Fibroblast of pulmonary artery (primary cell): Measurements from ENCODE around the gene PIEZO2.
A peak's percentile ranks its signal among the peaks of the same experiment; 100 is the strongest.

Experiments
- DNase-seq: peaks from one replicate; pipeline ENCODE4 v3.0.0-alpha.2; 2010; ENCODE audit warnings: low read depth
- H3K4me3 ChIP-seq: replicated peaks from 2 replicates; pipeline ENCODE4 v1.5.1; 2011; ENCODE audit warnings: low read depth, mild to moderate bottlenecking, control low read depth, low read length, moderate library complexity
- TF ChIP-seq, protein P1 (sequence below): IDR thresholded peaks from 2 replicates; pipeline ENCODE4 v1.5.1; 2011; ENCODE audit warnings: mild to moderate bottlenecking, control low read depth, low read length, inconsistent platforms; ENCODE audit errors: missing control alignments

Gene PIEZO2

DNA sequence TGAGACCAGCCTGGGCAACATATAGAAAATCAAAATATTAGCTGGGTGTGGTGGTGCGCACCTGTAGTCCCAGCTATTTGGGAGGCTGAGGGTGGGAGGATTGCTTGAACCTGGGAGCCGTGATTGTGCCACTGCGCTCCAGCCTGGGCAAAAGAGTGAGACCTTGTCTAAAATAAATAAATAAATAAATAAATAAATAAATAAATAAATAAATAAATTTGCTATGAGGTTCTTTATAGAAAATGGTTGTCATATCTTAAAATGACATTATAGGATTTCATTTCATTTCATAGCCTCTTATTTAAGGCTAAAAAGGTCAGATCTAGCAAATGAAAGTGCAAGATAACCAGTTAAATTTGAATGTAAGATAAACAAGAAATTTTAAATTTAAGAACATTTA lies 430.6 kb downstream of the PIEZO2 start:
- no peak overlapping the region for H3K4me3 ChIP-seq
- no peak for DNase-seq
- TF ChIP-seq, protein P1, sequence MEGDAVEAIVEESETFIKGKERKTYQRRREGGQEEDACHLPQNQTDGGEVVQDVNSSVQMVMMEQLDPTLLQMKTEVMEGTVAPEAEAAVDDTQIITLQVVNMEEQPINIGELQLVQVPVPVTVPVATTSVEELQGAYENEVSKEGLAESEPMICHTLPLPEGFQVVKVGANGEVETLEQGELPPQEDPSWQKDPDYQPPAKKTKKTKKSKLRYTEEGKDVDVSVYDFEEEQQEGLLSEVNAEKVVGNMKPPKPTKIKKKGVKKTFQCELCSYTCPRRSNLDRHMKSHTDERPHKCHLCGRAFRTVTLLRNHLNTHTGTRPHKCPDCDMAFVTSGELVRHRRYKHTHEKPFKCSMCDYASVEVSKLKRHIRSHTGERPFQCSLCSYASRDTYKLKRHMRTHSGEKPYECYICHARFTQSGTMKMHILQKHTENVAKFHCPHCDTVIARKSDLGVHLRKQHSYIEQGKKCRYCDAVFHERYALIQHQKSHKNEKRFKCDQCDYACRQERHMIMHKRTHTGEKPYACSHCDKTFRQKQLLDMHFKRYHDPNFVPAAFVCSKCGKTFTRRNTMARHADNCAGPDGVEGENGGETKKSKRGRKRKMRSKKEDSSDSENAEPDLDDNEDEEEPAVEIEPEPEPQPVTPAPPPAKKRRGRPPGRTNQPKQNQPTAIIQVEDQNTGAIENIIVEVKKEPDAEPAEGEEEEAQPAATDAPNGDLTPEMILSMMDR, result no peak

DNA sequence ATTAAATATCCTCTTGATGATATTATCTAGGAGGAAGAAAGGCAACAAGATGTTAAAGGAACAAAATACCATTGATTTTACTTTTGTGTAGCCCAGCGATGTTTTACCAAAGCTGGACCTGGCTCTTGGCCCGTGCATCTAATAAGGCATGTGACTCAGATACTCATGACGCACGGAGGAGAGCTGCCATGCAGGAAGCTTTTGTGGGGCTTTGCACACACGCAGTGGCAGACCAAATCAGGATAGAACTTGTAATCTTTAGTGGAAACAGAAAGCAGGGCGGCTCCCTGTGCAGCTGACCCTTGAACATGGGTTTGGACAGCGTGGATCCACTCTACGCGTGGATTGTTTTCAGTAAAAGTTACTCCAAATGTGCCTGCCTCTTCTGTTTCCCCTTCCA lies 433.6 kb downstream of the PIEZO2 start:
- peak; percentile 89 for DNase-seq
- no peak overlapping the region for H3K4me3 ChIP-seq
- TF ChIP-seq, protein P1, result no peak

- TF ChIP-seq, protein P1, result no peak
Measured at GRCh38 chr18:10713409-10713808, 436.0 kb downstream of the PIEZO2 start.

GRCh38 chr18:10707294-10707693 lies 442.1 kb downstream of the PIEZO2 start:
- DNase-seq, result no peak
- TF ChIP-seq, protein P1, result no peak
- no peak overlapping the region for H3K4me3 ChIP-seq

More at GRCh38 chr18:10713409-10713808, 436.0 kb downstream of the PIEZO2 start:
- DNase-seq, result no peak
- no peak overlapping the region for H3K4me3 ChIP-seq

- TF ChIP-seq, protein P1, result no peak
- no peak for DNase-seq
- no peak overlapping the region for H3K4me3 ChIP-seq
Measured at GRCh38 chr18:10705786-10706185, 443.6 kb downstream of the PIEZO2 start.

- H3K4me3 ChIP-seq, result no peak overlapping the region
- TF ChIP-seq, protein P1, result no peak
- DNase-seq, result no peak
Measured at GRCh38 chr18:10705291-10705690, 444.1 kb downstream of the PIEZO2 start.

GRCh38 chr18:10702206-10702605 lies 447.2 kb downstream of the PIEZO2 start:
- TF ChIP-seq, protein P1, result no peak
- H3K4me3 ChIP-seq, result no peak overlapping the region
- DNase-seq, result no peak
